Small intestine (tissue), 7 donors: ENCODE results near the gene NTRK1. TPM values are rescaled to one million over a fixed set of nuclear protein-coding genes. Genes with fewer than 3 reads are reported as not detected.

Experiments
- DNase-seq, 2 donors: peaks; one replicate each; pipeline versions ENCODE4 v3.0.0 to v3.0.0-alpha.2; 2013
- FAIRE-seq: peaks from 2 replicates; lab custom pipeline; 2012; peaks lifted over from hg19 to GRCh38; lab: Jason Lieb, UNC
- H3K27ac ChIP-seq, 3 donors: one replicate each; pipeline ENCODE4 v1.5.1; 2013; ENCODE audit warnings: low read length in 2 of 3, mild to moderate bottlenecking in 2 of 3, control low read depth in 1 of 3, inconsistent platforms in 1 of 3, low read depth in 1 of 3, moderate library complexity in 1 of 3
- H3K27me3 ChIP-seq, 3 donors: one replicate each; pipeline ENCODE4 v1.6.1; 2013; ENCODE audit warnings: low read length in 3 of 3, inconsistent platforms in 1 of 3; ENCODE audit not compliant: control insufficient read depth in 3 of 3, insufficient read depth in 3 of 3
- H3K36me3 ChIP-seq, 3 donors: one replicate each; pipeline ENCODE4 v1.6.1; 2013; ENCODE audit warnings: low read length in 3 of 3, inconsistent platforms in 1 of 3, low read depth in 1 of 3, mild to moderate bottlenecking in 1 of 3, moderate library complexity in 1 of 3; ENCODE audit not compliant: control insufficient read depth in 3 of 3, insufficient read depth in 2 of 3
- H3K4me1 ChIP-seq, 3 donors: one replicate each; pipeline ENCODE4 v1.6.1; 2013; ENCODE audit warnings: low read length in 2 of 3, inconsistent platforms in 1 of 3, low read depth in 1 of 3, mild to moderate bottlenecking in 1 of 3, moderate library complexity in 1 of 3; ENCODE audit not compliant: control insufficient read depth in 3 of 3, insufficient read depth in 2 of 3
- H3K4me3 ChIP-seq, 3 donors: one replicate each; pipeline ENCODE4 v1.5.1; 2013; ENCODE audit warnings: low read length in 3 of 3, control low read depth in 1 of 3, inconsistent platforms in 1 of 3, low read depth in 1 of 3, mild to moderate bottlenecking in 1 of 3, moderate library complexity in 1 of 3
- H3K9me3 ChIP-seq, 2 donors: one replicate each; pipeline ENCODE4 v1.6.1; 2013; ENCODE audit warnings: low read depth in 1 of 2, low read length in 1 of 2; ENCODE audit not compliant: control insufficient read depth in 2 of 2, insufficient read depth in 1 of 2
- WGBS, 3 donors: extraction: QIAGEN DNeasy Blood & Tissue Kit; methylation state at CpG; one replicate each; pipeline ENCODE4 v1.1.7; 2013; 5-methylcytosine and 5-hydroxymethylcytosine counted together
- polyA plus RNA-seq, 4 donors: library from polyadenylated mRNA; stranded (reverse) in 3 of 4; unstranded in 1 of 4; fragments of 200-250 nt in 3 of 4; fragments of 120-200 nt in 1 of 4; gene quantifications; one replicate each; pipeline versions ENCODE4 v1.2.1 to v1.2.3, GENCODE V29; 2013
- donor health status: healthy with polysubstance abuse.
- donor health status: control.
- donor health status: control.
- donor health status: Bipolar disorder and iron deficiency.
- donor health status: healthy.

Gene NTRK1
- polyA plus RNA-seq, 4 donors, result 0.10 to 0.67 TPM; not detected in 2

GRCh38 chr1:156815961-156816422 lies 44.7 kb upstream of the NTRK1 start:
- Histone ChIP-seq H3K4me3 (peak overlapping the region in 1 of 3 donors; percentile 49), H3K4me1 (peaks cover 0 to 20% (median 3%) of the 10 kb centered on the region in 3 donors), H3K36me3 (no peaks in the 10 kb centered on the region), H3K27me3 (peaks cover 0 to 14% (median 0%) of the 10 kb centered on the region in 3 donors), H3K27ac (peak overlapping the region in 2 of 3 donors; percentile 85), H3K9me3 (no peaks in the 10 kb centered on the region)
- WGBS, 3 donors, result 64 to 74% (median 66%) methylated on average over 9 to 10 of the region's 10 CpGs
- no peak for DNase-seq
- no peak for FAIRE-seq

- FAIRE-seq (no peak), DNase-seq (peak; percentile 29 to 81)
Observed at GRCh38 chr1:156816561-156817328, 43.9 kb upstream of the NTRK1 start, which contains the start of gene SH2D2A. TSS of gene SH2D2A (minus strand) at chr1:156816848. CDS start at chr1:156816708, 140 bp downstream.

GRCh38 chr1:156821801-156822200 lies 38.9 kb upstream of the NTRK1 start:
- Histone ChIP-seq H3K9me3 (no peaks in the 10 kb centered on the region), H3K36me3 (no peaks in the 10 kb centered on the region), H3K27ac (no peak overlapping the region), H3K27me3 (peaks cover 0 to 19% (median 0%) of the 10 kb centered on the region in 3 donors), H3K4me3 (no peak overlapping the region), H3K4me1 (no peaks in the 10 kb centered on the region)
- no peak for FAIRE-seq
- WGBS, 3 donors, result 55 to 76% (median 64%) methylated on average over 4 of the region's 4 CpGs
- no peak for DNase-seq

More at GRCh38 chr1:156816561-156817328, 43.9 kb upstream of the NTRK1 start, which contains the start of gene SH2D2A:
- peak within 1 kb of the TSS in 2 of 3 donors; percentile 85 for H3K27ac ChIP-seq
- H3K36me3 ChIP-seq, result no peaks in the 10 kb centered on the region
- H3K4me3 ChIP-seq, result peak within 1 kb of the TSS in 1 of 3 donors; percentile 49
- peaks cover 0 to 20% (median 3%) of the 10 kb centered on the region in 3 donors for H3K4me1 ChIP-seq
- peaks cover 0 to 21% (median 0%) of the 10 kb centered on the region in 3 donors for H3K27me3 ChIP-seq
- no peaks in the 10 kb centered on the region for H3K9me3 ChIP-seq
- 43 to 62% (median 44%) methylated on average over 10 of the region's 10 CpGs for WGBS, 3 donors

- peaks cover 0 to 16% (median 0%) of the 10 kb centered on the region in 3 donors for H3K27me3 ChIP-seq
- no peak overlapping the region for H3K4me3 ChIP-seq
- 46 to 76% (median 52%) methylated on average over 1 of the region's 1 CpG for WGBS, 3 donors
- DNase-seq, result no peak
- H3K27ac ChIP-seq, result no peak overlapping the region
- no peaks in the 10 kb centered on the region for H3K36me3 ChIP-seq
- no peaks in the 10 kb centered on the region for H3K4me1 ChIP-seq
- no peak for FAIRE-seq
- no peaks in the 10 kb centered on the region for H3K9me3 ChIP-seq
Observed at GRCh38 chr1:156822680-156823079, 38.0 kb upstream of the NTRK1 start.

- no peak for FAIRE-seq
- peaks cover 0 to 16% (median 0%) of the 10 kb centered on the region in 3 donors for H3K27me3 ChIP-seq
- DNase-seq, result no peak
- no peaks in the 10 kb centered on the region for H3K4me1 ChIP-seq
- no peak overlapping the region for H3K27ac ChIP-seq
- H3K36me3 ChIP-seq, result no peaks in the 10 kb centered on the region
- H3K4me3 ChIP-seq, result no peak overlapping the region
- H3K9me3 ChIP-seq, result no peaks in the 10 kb centered on the region
- 83 to 92% (median 91%) methylated on average over 5 of the region's 5 CpGs for WGBS, 3 donors
Observed at GRCh38 chr1:156823210-156823790, 37.4 kb upstream of the NTRK1 start.

- H3K9me3 ChIP-seq, result no peaks in the 10 kb centered on the region
- H3K4me1 ChIP-seq, result no peaks in the 10 kb centered on the region
- no peaks in the 10 kb centered on the region for H3K36me3 ChIP-seq
- WGBS, 3 donors, result 58 to 61% (median 60%) methylated on average over 1 of the region's 1 CpG
- DNase-seq, result no peak
- H3K27ac ChIP-seq, result no peak overlapping the region
- no peak for FAIRE-seq
- peaks cover 0 to 14% (median 0%) of the 10 kb centered on the region in 3 donors for H3K27me3 ChIP-seq
- no peak overlapping the region for H3K4me3 ChIP-seq
Observed at GRCh38 chr1:156826630-156827029, 34.0 kb upstream of the NTRK1 start.

- H3K27me3 ChIP-seq, result peaks cover 0 to 9% (median 0%) of the 10 kb centered on the region in 3 donors
- H3K4me3 ChIP-seq, result no peak overlapping the region
- DNase-seq, result no peak
- 66 to 73% (median 70%) methylated on average over 18 of the region's 18 CpGs for WGBS, 3 donors
- no peaks in the 10 kb centered on the region for H3K4me1 ChIP-seq
- H3K36me3 ChIP-seq, result no peaks in the 10 kb centered on the region
- H3K9me3 ChIP-seq, result no peaks in the 10 kb centered on the region
- no peak for FAIRE-seq
- H3K27ac ChIP-seq, result no peak overlapping the region
Observed at GRCh38 chr1:156828400-156829124, 32.1 kb upstream of the NTRK1 start.

DNA sequence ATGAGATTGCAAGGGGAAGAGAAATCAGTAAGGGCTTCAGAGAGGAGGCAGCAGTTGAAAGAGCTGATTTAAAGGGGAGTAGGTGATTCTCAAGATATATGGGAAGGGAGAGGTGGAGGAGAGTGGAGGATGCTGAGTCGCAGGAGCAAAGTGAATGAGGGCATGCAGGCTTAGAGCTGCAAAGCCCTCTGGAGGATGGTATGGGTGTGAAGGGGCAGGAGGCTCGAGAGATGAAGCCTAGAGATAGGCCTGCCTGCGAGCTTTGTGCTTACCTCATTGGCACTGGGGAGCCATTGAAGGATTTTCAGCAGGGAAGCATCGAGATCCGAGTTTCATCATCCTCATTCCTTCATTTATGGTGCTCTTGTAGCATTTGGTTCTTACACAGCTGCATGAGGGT lies 28.2 kb upstream of the NTRK1 start:
- Histone ChIP-seq H3K36me3 (no peaks in the 10 kb centered on the region), H3K27ac (no peak overlapping the region), H3K4me3 (no peak overlapping the region), H3K27me3 (peaks cover 0 to 38% (median 0%) of the 10 kb centered on the region in 3 donors), H3K4me1 (no peaks in the 10 kb centered on the region), H3K9me3 (no peaks in the 10 kb centered on the region)
- FAIRE-seq, result no peak
- no peak for DNase-seq
- 44 to 63% (median 57%) methylated on average over 5 of the region's 5 CpGs for WGBS, 3 donors
